DOHH2 (cell line): ENCODE measurements around the gene WWOX.

Experiments used
- CTCF ChIP-seq: fragments of 200-600 bp; sonication (generic); IDR thresholded peaks from one replicate; pipeline ENCODE4 v1.5.1; 2014; ENCODE audit warnings: antibody characterized with exemption, mild to moderate bottlenecking, low read depth, low read length; ENCODE audit not compliant: poor library complexity, severe bottlenecking
- EZH2phosphoT487 ChIP-seq: fragments of 200-600 bp; sonication (generic); IDR thresholded peaks from 2 replicates; pipeline ENCODE4 v1.6.1; 2017; ENCODE audit warnings: borderline replicate concordance, mild to moderate bottlenecking, antibody characterized with exemption, low read length, moderate library complexity, mixed read lengths

GRCh38 chr16:78556421-78556820 is 457.0 kb downstream of the WWOX start:
- TF ChIP-seq CTCF, result no peak
- TF ChIP-seq EZH2phosphoT487, result no peak
